Right ventricle myocardium superior (tissue), 1 donor: ENCODE measurements around the gene GPRC6A. TPM values are rescaled to one million over a fixed set of nuclear protein-coding genes. Genes with fewer than 3 reads are reported as not detected.

ENCODE experiments used
- total RNA-seq: library from RNA; stranded (reverse); fragmentation: NEBNext Ultra II Directional; extraction: Animal tissue kit (Norgen Biotek cat#: 25700); gene quantifications from one replicate; pipeline ENCODE4 v1.2.1, GENCODE V29; 2021
- donor health status: DM: no; HTN: yes; CAD: no; lungs with severe emphysema.

GPRC6A gene
- total RNA-seq, 1 donor from 2014 or later = not detected

Other genes starting within 250 kb of the GPRC6A start
- gene RSPH4A, start 212.6 kb downstream of the GPRC6A start, total RNA-seq = not detected
- gene ZUP1, start 160.3 kb downstream of the GPRC6A start, total RNA-seq = 3.4 TPM
- 8.3 TPM for gene KPNA5, start 147.9 kb downstream of the GPRC6A start, total RNA-seq
- 3.7 TPM for gene FAM162B, start 63.4 kb downstream of the GPRC6A start, total RNA-seq
- not detected for gene RFX6, start 48.2 kb upstream of the GPRC6A start, total RNA-seq